GM13976 (cell line): ENCODE measurements around the gene FBN3.
A peak's percentile ranks its signal among the peaks of the same experiment; 100 is the strongest.
"Not testable (repeated sequence)": the region's sequence is repeated elsewhere in the genome, so short reads cannot be mapped to it uniquely, and the experiment has no call there.

Source experiments
- DNase-seq: peaks from one replicate; pipeline ENCODE4 v3.0.0; 2012; ENCODE audit warnings: low spot score
- in situ Hi-C: fragments of 300-500 bp; cut with MboI; formaldehyde crosslinking; loops from one replicate; pipeline ENCODE4 v1.12.0; 2022; ENCODE audit warnings: low sequenced_read_pairs, mixed read lengths, inconsistent platforms; ENCODE audit not compliant: unreplicated experiment
- TF ChIP-seq, protein P1 (sequence below): IDR thresholded peaks from 2 replicates; pipeline ENCODE4 v1.5.1; 2012; ENCODE audit warnings: borderline replicate concordance, mild to moderate bottlenecking; ENCODE audit not compliant: insufficient read depth; ENCODE audit errors: extremely low read depth, missing control alignments, control extremely low read depth

FBN3 gene

DNA sequence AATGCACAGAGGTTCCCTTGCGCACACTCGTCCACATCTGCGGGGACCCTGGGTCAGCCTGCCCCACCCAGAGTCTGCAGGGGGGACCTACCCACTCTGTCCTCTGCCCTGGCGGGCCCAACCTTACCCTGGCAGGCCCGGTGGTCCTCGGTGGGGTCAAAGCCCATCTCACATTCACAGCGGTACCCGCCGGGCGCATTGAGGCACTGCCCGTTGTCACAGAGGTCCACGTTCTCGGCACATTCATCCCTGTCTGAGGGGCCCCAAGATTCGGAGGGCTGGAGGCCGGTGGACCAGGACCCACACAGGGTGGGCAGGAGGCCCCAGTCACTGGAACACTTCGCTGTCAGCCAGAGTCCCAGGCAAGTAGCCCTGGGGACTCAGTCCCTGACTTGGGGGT is 38.5 kb downstream of the FBN3 start:
- DNase-seq: no peak
- TF ChIP-seq, protein P1, sequence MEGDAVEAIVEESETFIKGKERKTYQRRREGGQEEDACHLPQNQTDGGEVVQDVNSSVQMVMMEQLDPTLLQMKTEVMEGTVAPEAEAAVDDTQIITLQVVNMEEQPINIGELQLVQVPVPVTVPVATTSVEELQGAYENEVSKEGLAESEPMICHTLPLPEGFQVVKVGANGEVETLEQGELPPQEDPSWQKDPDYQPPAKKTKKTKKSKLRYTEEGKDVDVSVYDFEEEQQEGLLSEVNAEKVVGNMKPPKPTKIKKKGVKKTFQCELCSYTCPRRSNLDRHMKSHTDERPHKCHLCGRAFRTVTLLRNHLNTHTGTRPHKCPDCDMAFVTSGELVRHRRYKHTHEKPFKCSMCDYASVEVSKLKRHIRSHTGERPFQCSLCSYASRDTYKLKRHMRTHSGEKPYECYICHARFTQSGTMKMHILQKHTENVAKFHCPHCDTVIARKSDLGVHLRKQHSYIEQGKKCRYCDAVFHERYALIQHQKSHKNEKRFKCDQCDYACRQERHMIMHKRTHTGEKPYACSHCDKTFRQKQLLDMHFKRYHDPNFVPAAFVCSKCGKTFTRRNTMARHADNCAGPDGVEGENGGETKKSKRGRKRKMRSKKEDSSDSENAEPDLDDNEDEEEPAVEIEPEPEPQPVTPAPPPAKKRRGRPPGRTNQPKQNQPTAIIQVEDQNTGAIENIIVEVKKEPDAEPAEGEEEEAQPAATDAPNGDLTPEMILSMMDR: no peak
- in situ Hi-C loops: no loop called here

DNA sequence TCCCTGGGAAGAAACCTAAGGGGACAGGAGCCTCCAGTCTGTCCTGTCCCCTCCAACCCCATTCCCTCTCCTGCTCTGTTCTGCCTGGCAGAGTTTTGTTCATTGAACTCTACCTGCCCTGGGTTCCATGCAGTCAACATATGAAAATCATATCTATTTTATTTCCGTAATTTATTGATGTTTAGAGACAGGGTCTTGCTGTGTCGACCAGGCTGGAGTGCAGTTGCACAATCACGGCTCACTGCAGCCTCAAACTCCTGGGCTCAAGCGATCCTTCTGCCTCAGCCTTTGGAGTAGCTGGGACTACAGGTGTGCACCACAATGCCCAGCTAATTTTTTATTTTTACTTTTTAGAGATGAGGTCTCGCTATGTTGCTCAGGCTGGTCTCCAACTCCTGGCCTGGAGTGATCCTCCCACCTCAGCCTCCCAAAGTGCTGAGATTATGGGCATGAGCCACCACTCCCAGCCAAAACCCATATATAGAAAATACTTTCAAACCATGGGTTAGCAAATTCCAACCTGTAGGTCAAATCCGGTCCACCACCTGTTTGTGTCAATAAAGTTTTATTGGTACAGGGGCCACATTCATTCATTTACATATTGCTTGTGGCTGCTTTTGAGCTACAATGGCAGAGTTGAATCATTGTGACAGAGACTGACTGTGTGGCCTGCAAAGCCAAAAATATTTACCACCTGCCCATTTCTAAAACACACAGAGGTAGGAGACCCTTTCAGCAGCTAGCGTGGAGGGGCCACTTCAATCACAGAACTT is 39.3 kb downstream of the FBN3 start:
- TF ChIP-seq, protein P1: no peak
- in situ Hi-C loops: no loop called here

DNA sequence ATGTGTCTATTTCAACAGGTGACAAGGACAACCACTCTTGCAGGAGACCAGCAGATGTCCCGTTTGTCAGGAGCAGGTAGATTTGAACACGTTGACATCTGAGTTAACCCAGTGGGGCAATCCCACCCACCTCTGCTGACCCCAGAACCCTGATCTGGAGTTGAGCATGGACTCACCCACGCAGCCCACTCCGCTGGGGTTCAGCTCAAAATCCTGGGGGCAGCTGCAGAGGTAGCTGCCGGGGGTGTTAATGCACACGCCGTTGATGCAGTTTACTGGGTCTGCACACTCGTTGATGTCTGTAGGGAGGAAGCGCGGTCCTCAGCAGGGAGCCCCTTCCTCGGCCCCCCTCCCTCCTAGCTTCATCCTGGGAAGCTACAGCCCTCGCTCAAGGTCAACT is 39.9 kb downstream of the FBN3 start:
- DNase-seq: no peak
- TF ChIP-seq, protein P1: no peak
- in situ Hi-C loops: no loop called here

More for the DNA sequence above, 39.3 kb downstream of the FBN3 start:
- no peak for DNase-seq

DNA sequence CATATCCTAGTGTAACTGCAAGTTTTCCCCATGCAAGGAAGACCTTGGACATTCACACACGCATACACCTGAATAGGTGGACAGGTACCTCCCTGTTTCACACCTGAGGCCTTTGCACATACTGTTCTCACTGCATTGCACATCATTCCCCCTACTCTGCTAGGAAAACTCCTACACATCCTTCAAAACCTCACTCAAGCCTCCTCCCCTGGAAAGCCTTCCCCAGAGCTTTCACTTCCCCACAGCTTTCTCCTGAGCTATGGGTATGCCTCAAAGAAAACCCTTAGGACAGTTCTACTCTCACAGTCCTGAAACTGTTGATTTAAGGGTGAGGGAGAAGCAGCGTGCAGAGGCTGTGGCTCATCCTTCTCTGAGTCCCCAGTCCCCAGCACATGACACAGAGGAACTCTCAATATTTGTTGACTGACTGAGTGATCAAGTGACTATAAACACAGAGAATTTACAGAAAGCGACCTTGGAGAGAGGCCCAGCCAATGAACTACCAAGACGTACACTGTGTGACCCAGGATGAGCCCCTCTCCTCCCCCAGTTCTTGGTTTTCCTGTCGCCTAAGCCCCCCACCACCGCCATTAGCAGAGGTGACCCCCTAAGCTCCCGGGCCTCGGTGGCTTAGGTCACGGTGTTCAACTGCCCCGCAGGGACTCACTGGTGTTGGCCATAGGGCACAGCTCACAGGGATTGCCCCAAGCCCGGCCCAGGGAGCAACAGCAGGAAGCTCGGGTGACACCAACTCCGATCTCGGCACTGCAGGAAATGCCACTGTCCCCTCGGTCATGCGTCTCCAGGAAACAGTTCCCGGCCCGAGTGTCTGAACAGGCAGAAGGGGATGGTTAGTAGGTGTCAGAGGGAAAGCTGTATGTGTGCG is 40.6 kb downstream of the FBN3 start:
- in situ Hi-C loops: no loop called here
- TF ChIP-seq, protein P1: no peak

DNA sequence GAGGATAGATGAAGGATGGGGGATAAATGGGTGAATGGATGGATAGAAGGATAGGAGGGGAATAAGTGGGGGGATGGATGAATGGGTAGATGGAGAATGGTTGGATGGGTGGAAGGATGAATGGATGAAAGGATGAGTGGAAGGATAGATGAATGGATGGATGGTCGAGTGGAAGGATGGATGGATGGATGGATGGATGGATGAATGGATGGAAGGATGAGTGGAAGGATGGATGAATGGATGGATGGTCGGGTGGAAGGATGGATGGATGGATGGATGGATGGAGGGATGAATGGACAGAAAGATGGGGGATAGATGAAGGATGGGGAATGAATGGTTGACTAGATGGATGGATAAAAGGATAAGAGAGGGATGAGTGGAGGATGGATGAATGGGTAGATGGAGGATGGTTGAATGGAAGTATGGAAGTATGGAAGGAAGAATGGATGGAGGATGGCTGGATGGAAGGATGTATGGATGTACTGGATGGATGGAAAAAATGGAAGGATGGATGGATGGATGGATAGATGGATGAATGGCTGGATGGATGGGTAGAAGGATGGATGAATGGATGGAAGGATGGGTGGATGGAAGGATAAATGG is 42.0 kb downstream of the FBN3 start:
- DNase-seq: no peak
- in situ Hi-C loops: no loop called here
- TF ChIP-seq, protein P1: no peak

More for the DNA sequence above, 40.6 kb downstream of the FBN3 start:
- DNase-seq: peak; percentile 26

DNA sequence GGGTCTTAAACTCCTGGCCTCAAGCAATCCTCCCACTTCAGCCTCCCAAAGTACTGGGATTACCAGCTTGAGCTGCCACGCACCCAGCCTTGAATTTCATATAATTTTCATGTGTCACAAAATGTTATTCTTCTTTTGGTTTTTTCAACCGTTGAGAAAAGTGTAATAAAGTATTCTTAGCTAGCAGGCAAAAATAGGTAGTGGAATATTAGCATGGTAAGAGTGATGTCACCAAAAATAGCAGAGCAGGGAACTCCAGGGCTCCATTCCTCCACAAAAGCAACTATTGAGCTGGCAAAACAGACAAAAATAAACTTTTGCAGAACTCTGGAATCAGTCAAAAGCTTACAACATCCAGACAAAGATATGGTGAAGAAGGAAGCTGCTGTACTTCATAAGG is 43.9 kb downstream of the FBN3 start:
- DNase-seq: no peak
- in situ Hi-C loops: no loop called here
- TF ChIP-seq, protein P1: no peak

DNA sequence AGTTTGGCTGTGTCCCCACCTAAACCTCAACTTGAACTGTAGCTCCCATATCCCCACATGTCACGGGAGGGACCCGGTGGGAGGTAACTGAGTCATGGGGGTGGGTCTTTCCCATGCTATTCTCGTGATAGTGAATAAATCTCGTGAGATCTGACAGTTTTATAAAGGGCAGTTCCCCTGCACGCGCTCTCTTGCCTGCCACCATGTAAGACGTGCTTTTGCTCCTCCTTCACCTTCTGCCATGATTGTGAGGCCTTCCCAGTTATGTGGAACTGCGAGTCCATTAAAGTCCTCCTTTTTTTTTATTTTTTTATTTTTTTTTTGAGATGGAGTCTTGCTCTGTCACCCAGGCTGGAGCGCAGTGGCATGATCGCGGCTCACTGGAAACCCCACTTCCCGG is 47.5 kb downstream of the FBN3 start:
- DNase-seq, in situ Hi-C loops: not testable (repeated sequence)
